SK-N-SH treated with all-trans-retinoic acid at 6 μM for 48 hours (cell line): ENCODE measurements around the gene TMIGD3.

ENCODE experiments used
- ATAC-seq: fragments of 200-7000 bp; cut with Tn5 transposase; 3 replicates; pipeline ENCODE4 v1.9.1; 2020; ENCODE audit warnings: mild to moderate bottlenecking, moderate library complexity
- ARNTL ChIP-seq: fragments of 450-650 bp; formaldehyde crosslinking; IDR thresholded peaks from 2 replicates; pipeline ENCODE4 v1.5.0; 2020; ENCODE audit warnings: low read depth, mild to moderate bottlenecking, moderate library complexity, borderline replicate concordance
- BACH2 ChIP-seq: fragments of 250-450 bp; sonication (Bioruptor Pico); IDR thresholded peaks from 2 replicates; pipeline ENCODE4 v1.9.0; 2021; ENCODE audit warnings: mild to moderate bottlenecking, borderline replicate concordance
- CREB5 ChIP-seq: fragments of 250-450 bp; sonication (Bioruptor Pico); IDR thresholded peaks from 2 replicates; pipeline ENCODE4 v1.5.1; 2020; ENCODE audit warnings: low read depth, mild to moderate bottlenecking, moderate library complexity
- CSDC2 ChIP-seq: fragments of 250-450 bp; sonication (Bioruptor Pico); IDR thresholded peaks from 2 replicates; pipeline ENCODE4 v1.5.0; 2020; ENCODE audit warnings: mild to moderate bottlenecking, moderate library complexity
- CSRNP3 ChIP-seq: fragments of 250-450 bp; sonication (Bioruptor Pico); IDR thresholded peaks from 2 replicates; pipeline ENCODE4 v1.5.1; 2021; ENCODE audit warnings: mild to moderate bottlenecking, moderate library complexity
- ESRRG ChIP-seq: fragments of 250-450 bp; sonication (Bioruptor Pico); IDR thresholded peaks from 2 replicates; pipeline ENCODE4 v1.6.1; 2021; ENCODE audit warnings: mild to moderate bottlenecking
- GLIS3 ChIP-seq: fragments of 250-450 bp; sonication (Bioruptor Pico); IDR thresholded peaks from 2 replicates; pipeline ENCODE4 v1.5.0; 2020; ENCODE audit warnings: mild to moderate bottlenecking, moderate library complexity
- ISL1 ChIP-seq: fragments of 250-450 bp; sonication (Bioruptor Pico); IDR thresholded peaks from 2 replicates; pipeline ENCODE4 v2.1.2; 2022; ENCODE audit warnings: mild to moderate bottlenecking, moderate library complexity
- OSR1 ChIP-seq: fragments of 250-450 bp; sonication (Bioruptor Pico); IDR thresholded peaks from 2 replicates; pipeline ENCODE4 v1.8.0; 2022; ENCODE audit warnings: moderate library complexity, mild to moderate bottlenecking, inconsistent platforms
- PATZ1 ChIP-seq: fragments of 250-450 bp; sonication (Bioruptor Pico); IDR thresholded peaks from 2 replicates; pipeline ENCODE4 v1.8.0; 2020; ENCODE audit warnings: mild to moderate bottlenecking, moderate library complexity, borderline replicate concordance
- POU6F1 ChIP-seq: fragments of 250-450 bp; sonication (Bioruptor Pico); IDR thresholded peaks from 2 replicates; pipeline ENCODE4 v1.8.0; 2021; ENCODE audit warnings: low read depth, mild to moderate bottlenecking, moderate library complexity, borderline replicate concordance
- RARB ChIP-seq: fragments of 250-450 bp; sonication (Bioruptor Pico); IDR thresholded peaks from 2 replicates; pipeline ENCODE4 v1.8.0; 2021; ENCODE audit warnings: mild to moderate bottlenecking, moderate library complexity
- SNAI2 ChIP-seq: fragments of 250-450 bp; sonication (Bioruptor Pico); IDR thresholded peaks from 2 replicates; pipeline ENCODE4 v1.5.0; 2020; ENCODE audit warnings: mild to moderate bottlenecking, moderate library complexity
- TCF4 ChIP-seq: fragments of 250-450 bp; sonication (Bioruptor Pico); IDR thresholded peaks from 2 replicates; pipeline ENCODE4 v1.8.0; 2021; ENCODE audit warnings: mild to moderate bottlenecking, moderate library complexity, borderline replicate concordance
- TOX ChIP-seq: fragments of 250-450 bp; sonication (Bioruptor Pico); IDR thresholded peaks from 2 replicates; pipeline ENCODE4 v1.8.0; 2021; ENCODE audit warnings: mild to moderate bottlenecking, moderate library complexity, borderline replicate concordance
- TSHZ2 ChIP-seq: fragments of 250-450 bp; sonication (Bioruptor Pico); IDR thresholded peaks from 2 replicates; pipeline ENCODE4 v1.5.0; 2020; ENCODE audit warnings: mild to moderate bottlenecking, moderate library complexity
- ZC3H10 ChIP-seq: fragments of 250-450 bp; sonication (Bioruptor Pico); IDR thresholded peaks from 2 replicates; pipeline ENCODE4 v1.5.1; 2021; ENCODE audit warnings: mild to moderate bottlenecking, moderate library complexity
- ZFP30 ChIP-seq: fragments of 450-650 bp; formaldehyde crosslinking; IDR thresholded peaks from 2 replicates; pipeline ENCODE4 v1.5.0; 2022; ENCODE audit warnings: mild to moderate bottlenecking, moderate library complexity
- ZNF565 ChIP-seq: fragments of 450-650 bp; formaldehyde crosslinking; conservative IDR thresholded peaks from 2 replicates; pipeline ENCODE4 v1.5.0; 2020; ENCODE audit warnings: low read depth, mild to moderate bottlenecking, moderate library complexity
- ZNF70 ChIP-seq: fragments of 450-650 bp; formaldehyde crosslinking; IDR thresholded peaks from 2 replicates; pipeline ENCODE4 v1.5.0; 2020; ENCODE audit warnings: mild to moderate bottlenecking, moderate library complexity
- ZNF8 ChIP-seq: fragments of 450-650 bp; formaldehyde crosslinking; IDR thresholded peaks from 2 replicates; pipeline ENCODE4 v1.5.0; 2020; ENCODE audit warnings: mild to moderate bottlenecking, moderate library complexity

Gene TMIGD3

GRCh38 chr1:111491070-111491469 lies 12.4 kb downstream of the TMIGD3 start:
- no peak for TF ChIP-seq TOX (CRISPR knock-in tag)
- ATAC-seq = no peak

GRCh38 chr1:111490220-111490619 lies 13.2 kb downstream of the TMIGD3 start:
- TF ChIP-seq TCF4 (CRISPR knock-in tag) = no peak
- no peak for TF ChIP-seq ZNF70 (CRISPR knock-in tag)
- TF ChIP-seq PATZ1 (CRISPR knock-in tag) = no peak

GRCh38 chr1:111489604-111490003 lies 13.8 kb downstream of the TMIGD3 start:
- ATAC-seq = no peak
- TF ChIP-seq ARNTL (CRISPR knock-in tag) (no peak), TOX (CRISPR knock-in tag) (no peak), GLIS3 (no peak), ISL1 (CRISPR knock-in tag) (no peak)

More at GRCh38 chr1:111490220-111490619, 13.2 kb downstream of the TMIGD3 start:
- ATAC-seq = no peak

GRCh38 chr1:111488669-111489068 lies 14.8 kb downstream of the TMIGD3 start:
- no peak for ATAC-seq
- no peak for TF ChIP-seq OSR1 (CRISPR knock-in tag)
- no peak for TF ChIP-seq ARNTL (CRISPR knock-in tag)
- no peak for TF ChIP-seq CREB5 (CRISPR knock-in tag)
- no peak for TF ChIP-seq ZFP30
- no peak for TF ChIP-seq RARB (CRISPR knock-in tag)
- no peak for TF ChIP-seq CSRNP3

- ATAC-seq = no peak
- TF ChIP-seq CSDC2 = no peak
- no peak for TF ChIP-seq ZNF8
- TF ChIP-seq SNAI2 (CRISPR knock-in tag) = no peak
- TF ChIP-seq ZC3H10 (CRISPR knock-in tag) = no peak
- no peak for TF ChIP-seq CREB5 (CRISPR knock-in tag)
- no peak for TF ChIP-seq ISL1 (CRISPR knock-in tag)
- no peak for TF ChIP-seq ZNF565
- TF ChIP-seq ESRRG (CRISPR knock-in tag) = no peak
Observed at GRCh38 chr1:111487133-111487532, 16.3 kb downstream of the TMIGD3 start.

- ATAC-seq = no peak
- no peak for TF ChIP-seq ISL1 (CRISPR knock-in tag)
- no peak for TF ChIP-seq ZNF8
- TF ChIP-seq SNAI2 (CRISPR knock-in tag) = no peak
- no peak for TF ChIP-seq ARNTL (CRISPR knock-in tag)
- TF ChIP-seq CSDC2 = no peak
- no peak for TF ChIP-seq ZC3H10 (CRISPR knock-in tag)
- no peak for TF ChIP-seq TSHZ2 (CRISPR knock-in tag)
- TF ChIP-seq CSRNP3 = no peak
- no peak for TF ChIP-seq RARB (CRISPR knock-in tag)
- no peak for TF ChIP-seq OSR1 (CRISPR knock-in tag)
- TF ChIP-seq TOX (CRISPR knock-in tag) = no peak
- TF ChIP-seq POU6F1 = no peak
- no peak for TF ChIP-seq GLIS3
- no peak for TF ChIP-seq ZNF70 (CRISPR knock-in tag)
- TF ChIP-seq BACH2 (CRISPR knock-in tag) = no peak
- no peak for TF ChIP-seq ESRRG (CRISPR knock-in tag)
Observed at GRCh38 chr1:111486431-111486830, 17.0 kb downstream of the TMIGD3 start.
